Caco-2 (cell line): ENCODE measurements around the gene BCL2L12. TPM values are rescaled to one million over a fixed set of nuclear protein-coding genes. Genes with fewer than 3 reads are reported as not detected.

Experiments used
- BruUV-seq: library from RNA; stranded (reverse); fragments of 400-500 nt; replicated peaks from 2 replicates; lab custom pipeline; 2021; lab: Mats Ljungman, UMichigan
- CTCF ChIA-PET: fragments of 300-600 bp; sonication (Branson Sonifier 250); formaldehyde crosslinking; loops from one replicate; lab custom pipeline; 2022; ENCODE audit warnings: antibody characterized with exemption; lab: Charles Lee
- POLR2A ChIA-PET: fragments of 300-600 bp; sonication (Branson Sonifier 250); formaldehyde crosslinking; loops from one replicate; lab custom pipeline; 2022; ENCODE audit warnings: antibody characterized with exemption; lab: Charles Lee
- DNase-seq, 2 experiments: peaks; one replicate each; pipeline versions ENCODE4 v3.0.0 to v3.0.0-alpha.2; 2020 to 2022
- H3K27me3 ChIP-seq: replicated peaks from 2 replicates; pipeline ENCODE4 v1.6.0; 2011; ENCODE audit warnings: low read length; ENCODE audit not compliant: control insufficient read depth, insufficient read depth
- H3K36me3 ChIP-seq: 2 replicates; pipeline ENCODE4 v1.5.1; 2011; ENCODE audit warnings: low read length; ENCODE audit not compliant: control insufficient read depth, insufficient read depth
- H3K4me1 ChIP-seq: fragments of 250-450 bp; sonication (Bioruptor Pico); 2 replicates; pipeline ENCODE4 v1.5.1; 2020; ENCODE audit warnings: mild to moderate bottlenecking
- H3K4me3 ChIP-seq: 2 replicates; pipeline ENCODE4 v1.5.1; 2011; ENCODE audit warnings: low read depth, mild to moderate bottlenecking, control low read depth, low read length
- H3K9me3 ChIP-seq: fragments of 250-450 bp; sonication (Bioruptor Pico); 2 replicates; pipeline ENCODE4 v1.5.1; 2020; ENCODE audit warnings: mild to moderate bottlenecking, moderate library complexity
- H3K27ac Mint-ChIP-seq: one replicate; pipeline ENCODE4 v1.8.0; 2022; ENCODE audit warnings: mixed read lengths; ENCODE audit not compliant: unreplicated experiment
- H3K27me3 Mint-ChIP-seq: one replicate; pipeline ENCODE4 v1.8.0; 2022; ENCODE audit warnings: mixed read lengths; ENCODE audit not compliant: insufficient read depth, unreplicated experiment
- H3K36me3 Mint-ChIP-seq: one replicate; pipeline ENCODE4 v1.8.0; 2022; ENCODE audit warnings: mild to moderate bottlenecking, mixed read lengths; ENCODE audit not compliant: insufficient read depth, unreplicated experiment
- H3K4me1 Mint-ChIP-seq: one replicate; pipeline ENCODE4 v1.8.0; 2022; ENCODE audit warnings: low read depth, mixed read lengths; ENCODE audit not compliant: unreplicated experiment
- H3K4me3 Mint-ChIP-seq: one replicate; pipeline ENCODE4 v1.8.0; 2022; ENCODE audit warnings: mild to moderate bottlenecking, moderate library complexity, mixed read lengths; ENCODE audit not compliant: unreplicated experiment
- H3K9me3 Mint-ChIP-seq: one replicate; pipeline ENCODE4 v1.8.0; 2022; ENCODE audit warnings: mixed read lengths; ENCODE audit not compliant: unreplicated experiment
- intact Hi-C: fragments of 100-400 bp; cut with micrococcal nuclease; formaldehyde crosslinking; loops from one replicate; pipeline ENCODE4 v1.10.0; 2022; ENCODE audit not compliant: unreplicated experiment
- total RNA-seq: library from RNA; stranded (reverse); gene quantifications from 2 replicates; pipeline ENCODE4 v1.2.3, GENCODE V29; 2022
- TF ChIP-seq, protein P1 (sequence below), 2 experiments: fragments of 200-600 bp in 1 of 2; IDR thresholded peaks; 1 replicate in 1 of 2; 2 replicates in 1 of 2; pipeline versions ENCODE4 v1.5.1 to v1.8.0; 2011 to 2022; ENCODE audit warnings: antibody characterized with exemption in 1 of 2, control low read depth in 1 of 2, inconsistent platforms in 1 of 2, low read depth in 1 of 2, low read length in 1 of 2, mild to moderate bottlenecking in 1 of 2, moderate library complexity in 1 of 2; ENCODE audit not compliant: insufficient read depth in 1 of 2, severe bottlenecking in 1 of 2, unreplicated experiment in 1 of 2

The BCL2L12 gene
- total RNA-seq, 1 experiment from 2014 or later = 111 TPM

- Mint-ChIP-seq H3K4me1 (peaks cover 9% of the 10 kb centered on the region), H3K9me3 (no peaks in the 10 kb centered on the region), H3K36me3 (peaks cover 97% of the 10 kb centered on the region), H3K4me3 (no peak overlapping the region), H3K27me3 (no peaks in the 10 kb centered on the region), H3K27ac (peak overlapping the region; percentile 23)
- TF ChIP-seq, protein P1, sequence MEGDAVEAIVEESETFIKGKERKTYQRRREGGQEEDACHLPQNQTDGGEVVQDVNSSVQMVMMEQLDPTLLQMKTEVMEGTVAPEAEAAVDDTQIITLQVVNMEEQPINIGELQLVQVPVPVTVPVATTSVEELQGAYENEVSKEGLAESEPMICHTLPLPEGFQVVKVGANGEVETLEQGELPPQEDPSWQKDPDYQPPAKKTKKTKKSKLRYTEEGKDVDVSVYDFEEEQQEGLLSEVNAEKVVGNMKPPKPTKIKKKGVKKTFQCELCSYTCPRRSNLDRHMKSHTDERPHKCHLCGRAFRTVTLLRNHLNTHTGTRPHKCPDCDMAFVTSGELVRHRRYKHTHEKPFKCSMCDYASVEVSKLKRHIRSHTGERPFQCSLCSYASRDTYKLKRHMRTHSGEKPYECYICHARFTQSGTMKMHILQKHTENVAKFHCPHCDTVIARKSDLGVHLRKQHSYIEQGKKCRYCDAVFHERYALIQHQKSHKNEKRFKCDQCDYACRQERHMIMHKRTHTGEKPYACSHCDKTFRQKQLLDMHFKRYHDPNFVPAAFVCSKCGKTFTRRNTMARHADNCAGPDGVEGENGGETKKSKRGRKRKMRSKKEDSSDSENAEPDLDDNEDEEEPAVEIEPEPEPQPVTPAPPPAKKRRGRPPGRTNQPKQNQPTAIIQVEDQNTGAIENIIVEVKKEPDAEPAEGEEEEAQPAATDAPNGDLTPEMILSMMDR (IDR thresholded peaks at IDR 0.05; ENCODE audit: insufficient read depth in 1 of 2, low read depth in 1 of 2, low read length in 1 of 2, severe bottlenecking in 1 of 2, unreplicated experiment in 1 of 2) = no peak
- H3K9me3 ChIP-seq = no peaks in the 10 kb centered on the region
- intact Hi-C loops = no loop called here
- no peak overlapping the region for H3K4me3 ChIP-seq
- peaks cover 10% of the 10 kb centered on the region for H3K4me1 ChIP-seq
- peaks cover 5% of the 10 kb centered on the region for H3K36me3 ChIP-seq
- ChIA-PET POLR2A (interaction anchor here (0.6 kb wide), 2 partner anchors 20 to 82 kb away, joined by 5 to 10 read pairs; partner anchors contain the start of gene AP2A1), CTCF (no interaction called here)
- BruUV-seq = no TSS peak
- no peaks in the 10 kb centered on the region for H3K27me3 ChIP-seq
- DNase-seq = no peak
Observed at GRCh38 chr19:49684983-49685553, 19.3 kb downstream of the BCL2L12 start.

DNA sequence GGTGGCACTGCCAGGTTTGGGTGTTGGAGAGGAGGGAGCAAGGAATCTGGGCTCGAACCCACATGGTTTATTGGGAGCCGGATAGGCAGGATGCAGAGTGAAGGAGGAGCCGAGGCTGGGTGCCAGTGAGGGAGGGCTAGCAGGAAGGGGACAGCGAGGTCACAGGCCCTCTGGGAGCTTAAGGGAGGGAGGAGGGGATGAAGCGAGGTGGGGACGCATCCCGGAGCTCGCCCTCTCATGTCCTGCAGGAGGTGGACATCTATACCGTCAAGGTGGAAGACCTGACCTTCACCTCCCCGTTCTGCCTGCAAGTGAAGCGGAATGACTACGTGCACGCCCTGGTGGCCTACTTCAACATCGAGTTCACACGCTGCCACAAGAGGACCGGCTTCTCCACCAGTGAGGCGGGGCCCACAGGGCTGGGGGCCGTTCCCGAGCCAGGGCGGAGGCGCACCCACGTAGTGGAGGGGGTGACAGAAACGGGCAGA, 20.2 kb downstream of the BCL2L12 start:
- Mint-ChIP-seq H3K27ac (peak overlapping the region; percentile 23), H3K36me3 (peaks cover 97% of the 10 kb centered on the region), H3K4me3 (no peak overlapping the region), H3K9me3 (no peaks in the 10 kb centered on the region), H3K27me3 (no peaks in the 10 kb centered on the region), H3K4me1 (peaks cover 13% of the 10 kb centered on the region)
- BruUV-seq = no TSS peak
- Histone ChIP-seq H3K4me3 (no peak overlapping the region), H3K4me1 (peaks cover 1% of the 10 kb centered on the region), H3K36me3 (peaks cover 5% of the 10 kb centered on the region), H3K27me3 (no peaks in the 10 kb centered on the region), H3K9me3 (no peaks in the 10 kb centered on the region)
- no peak for DNase-seq
- ChIA-PET POLR2A (no interaction called here), CTCF (no interaction called here)
- TF ChIP-seq, protein P1 (IDR thresholded peaks at IDR 0.05; ENCODE audit: insufficient read depth in 1 of 2, low read depth in 1 of 2, low read length in 1 of 2, severe bottlenecking in 1 of 2, unreplicated experiment in 1 of 2) = no peak
- intact Hi-C loops = no loop called here

GRCh38 chr19:49686503-49687088, 20.9 kb downstream of the BCL2L12 start:
- H3K4me3 Mint-ChIP-seq = no peak overlapping the region
- H3K36me3 ChIP-seq = peaks cover 5% of the 10 kb centered on the region
- DNase-seq = no peak
- no peaks in the 10 kb centered on the region for H3K4me1 ChIP-seq
- BruUV-seq = no TSS peak
- no peaks in the 10 kb centered on the region for H3K9me3 Mint-ChIP-seq
- no peaks in the 10 kb centered on the region for H3K27me3 ChIP-seq
- no peak overlapping the region for H3K27ac Mint-ChIP-seq
- H3K9me3 ChIP-seq = no peaks in the 10 kb centered on the region
- CTCF ChIA-PET = interaction anchor here (1.1 kb wide), 1 partner anchor 54 kb away, joined by 3 read pairs; no protein-coding TSS in a partner anchor
- H3K36me3 Mint-ChIP-seq = peaks cover 97% of the 10 kb centered on the region
- intact Hi-C loops = no loop called here
- POLR2A ChIA-PET = interaction anchor here (0.6 kb wide), 1 partner anchor 658 kb away, joined by 3 read pairs; no protein-coding TSS in a partner anchor
- peaks cover 14% of the 10 kb centered on the region for H3K4me1 Mint-ChIP-seq
- H3K27me3 Mint-ChIP-seq = no peaks in the 10 kb centered on the region
- H3K4me3 ChIP-seq = no peak overlapping the region
- TF ChIP-seq, protein P1 (IDR thresholded peaks at IDR 0.05; ENCODE audit: insufficient read depth in 1 of 2, low read depth in 1 of 2, low read length in 1 of 2, severe bottlenecking in 1 of 2, unreplicated experiment in 1 of 2) = no peak
